OCI-LY7 (cell line): Measurements from ENCODE around the gene RIN3. TPM values are rescaled to one million over a fixed set of nuclear protein-coding genes. Genes with fewer than 3 reads are reported as not detected.

Experiments
- BruUV-seq: library from RNA; stranded (reverse); fragments of 400-500 nt; replicated peaks from 2 replicates; lab custom pipeline; 2021; lab: Mats Ljungman, UMichigan
- CTCF ChIA-PET: fragments of 300-600 bp; sonication (Branson Sonifier 250); formaldehyde crosslinking; loops from one replicate; lab custom pipeline; 2022; ENCODE audit warnings: antibody characterized with exemption; ENCODE audit not compliant: unreplicated experiment; lab: Charles Lee
- POLR2A ChIA-PET: fragments of 300-600 bp; sonication (Branson Sonifier 250); formaldehyde crosslinking; loops from one replicate; lab custom pipeline; 2022; ENCODE audit warnings: antibody characterized with exemption; lab: Charles Lee
- DNase-seq: peaks from one replicate; pipeline ENCODE4 v3.0.0-alpha.2; 2015; ENCODE audit warnings: low spot score
- H2AFZ ChIP-seq: fragments of 200-600 bp; sonication (generic), shearing (Covaris generic); 2 replicates; pipeline ENCODE4 v1.6.1; 2014; ENCODE audit warnings: mild to moderate bottlenecking, antibody characterized with exemption, low read length, moderate library complexity
- H3K27ac ChIP-seq: fragments of 200-600 bp; sonication (generic); 2 replicates; pipeline ENCODE4 v1.5.1; 2014; ENCODE audit warnings: mixed run types, low read depth, mild to moderate bottlenecking, moderate library complexity, low read length, inconsistent platforms; ENCODE audit not compliant: poor library complexity, severe bottlenecking
- H3K36me3 ChIP-seq: fragments of 200-600 bp; sonication (generic); 2 replicates; pipeline ENCODE4 v1.6.1; 2014; ENCODE audit warnings: mild to moderate bottlenecking, antibody characterized with exemption, low read length, moderate library complexity, mixed read lengths; ENCODE audit not compliant: insufficient read depth
- H3K4me1 ChIP-seq: fragments of 200-600 bp; sonication (generic); 2 replicates; pipeline ENCODE4 v1.5.1; 2014; ENCODE audit warnings: mild to moderate bottlenecking, low read length; ENCODE audit not compliant: insufficient read depth, poor library complexity, severe bottlenecking
- H3K4me2 ChIP-seq: fragments of 200-600 bp; sonication (generic); 2 replicates; pipeline ENCODE4 v1.6.1; 2014; ENCODE audit warnings: mild to moderate bottlenecking, low read length
- H3K4me3 ChIP-seq: fragments of 200-600 bp; sonication (generic); 2 replicates; pipeline ENCODE4 v1.5.1; 2014; ENCODE audit warnings: mild to moderate bottlenecking, low read depth, low read length; ENCODE audit not compliant: poor library complexity, severe bottlenecking
- H3K79me2 ChIP-seq: fragments of 200-600 bp; sonication (generic); 2 replicates; pipeline ENCODE4 v1.6.1; 2016; ENCODE audit warnings: low read depth, mild to moderate bottlenecking, low read length, moderate library complexity, mixed read lengths; ENCODE audit not compliant: insufficient read depth
- H3K9me2 ChIP-seq: fragments of 200-600 bp; sonication (generic); 2 replicates; pipeline ENCODE4 v1.6.1; 2016; ENCODE audit warnings: mild to moderate bottlenecking, low read length, mixed read lengths; ENCODE audit not compliant: insufficient read depth
- H3K9me3 ChIP-seq: fragments of 200-600 bp; sonication (generic); 2 replicates; pipeline ENCODE4 v1.6.1; 2014; ENCODE audit warnings: mild to moderate bottlenecking, mixed run types, low read length, mixed read lengths
- H4K20me1 ChIP-seq: fragments of 200-600 bp; sonication (generic); 2 replicates; pipeline ENCODE4 v1.6.1; 2014; ENCODE audit warnings: mild to moderate bottlenecking, antibody characterized with exemption, low read length, moderate library complexity, mixed read lengths; ENCODE audit not compliant: insufficient read depth
- CTCF ChIP-seq: fragments of 200-600 bp; sonication (generic); conservative IDR thresholded peaks from 2 replicates; pipeline ENCODE4 v1.5.1; 2014; ENCODE audit warnings: mild to moderate bottlenecking, antibody characterized with exemption, low read length, moderate library complexity, mixed read lengths
- EZH2phosphoT487 ChIP-seq: fragments of 200-600 bp; sonication (generic); IDR thresholded peaks from 2 replicates; pipeline ENCODE4 v1.6.1; 2018; ENCODE audit warnings: low read depth, borderline replicate concordance, mild to moderate bottlenecking, mixed run types, antibody characterized with exemption, low read length, moderate library complexity, mixed read lengths
- intact Hi-C: fragments of 100-400 bp; cut with micrococcal nuclease; formaldehyde crosslinking; loops from one replicate; pipeline ENCODE4 v1.10.0; 2022; ENCODE audit not compliant: unreplicated experiment
- total RNA-seq, 2 experiments: library from RNA; depleted of rRNA in 1 of 2; stranded (reverse); fragments of >200 nt in 1 of 2; shearing (Covaris generic) in 1 of 2; gene quantifications; 2 replicates each; pipeline ENCODE4 v1.2.3, GENCODE V29; 2014 to 2022

RIN3 gene
- total RNA-seq, 2 experiments from 2014 or later, result not detected

GRCh38 chr14:92501891-92502351 is 11.7 kb upstream of the RIN3 start:
- no peak for TF ChIP-seq CTCF
- no peak for TF ChIP-seq EZH2phosphoT487
- Histone ChIP-seq H3K4me2 (no peak overlapping the region), H3K27ac (no peak overlapping the region), H3K79me2 (no peaks in the 10 kb centered on the region), H3K4me3 (no peak overlapping the region), H3K9me3 (no peaks in the 10 kb centered on the region), H4K20me1 (no peaks in the 10 kb centered on the region), H3K4me1 (peaks cover 4% of the 10 kb centered on the region), H3K36me3 (no peaks in the 10 kb centered on the region), H2AFZ (no peak overlapping the region), H3K9me2 (no peaks in the 10 kb centered on the region)
- DNase-seq, result no peak
- intact Hi-C loops, result no loop called here
- ChIA-PET POLR2A (interaction anchor here (0.6 kb wide), 2 partner anchors 605 to 1756 kb away, joined by 3 to 5 read pairs; no protein-coding TSS in a partner anchor), CTCF (no interaction called here)
- BruUV-seq, result no TSS peak

GRCh38 chr14:92502541-92503286 is 10.9 kb upstream of the RIN3 start:
- no peak overlapping the region for H3K27ac ChIP-seq
- BruUV-seq, result no TSS peak
- no peak overlapping the region for H3K4me2 ChIP-seq
- H3K9me3 ChIP-seq, result no peaks in the 10 kb centered on the region
- H3K36me3 ChIP-seq, result no peaks in the 10 kb centered on the region
- no peaks in the 10 kb centered on the region for H3K9me2 ChIP-seq
- no peaks in the 10 kb centered on the region for H3K79me2 ChIP-seq
- DNase-seq, result no peak
- no peak overlapping the region for H2AFZ ChIP-seq
- CTCF ChIA-PET, result no interaction called here
- H4K20me1 ChIP-seq, result no peaks in the 10 kb centered on the region
- POLR2A ChIA-PET, result no interaction called here
- no peak overlapping the region for H3K4me3 ChIP-seq
- peaks cover 12% of the 10 kb centered on the region for H3K4me1 ChIP-seq
- intact Hi-C loops, result no loop called here
- TF ChIP-seq EZH2phosphoT487 (no peak), CTCF (no peak)
